ENCODE data around the gene KRT36.

GRCh38 chr17:41510251-41511065 lies 20.7 kb upstream of the KRT36 start:
- no peak for TF ChIP-seq YY1 (IDR thresholded peaks at IDR 0.05; ENCODE audit: insufficient read depth, insufficient read length)
- no peak for TF ChIP-seq ZNF274 (IDR thresholded peaks at IDR 0.05; ENCODE audit: low read depth, low read length)

Measured in NT2/D1 (cell line).